ENCODE data around the gene MISP.
A peak's percentile ranks its signal among the peaks of the same experiment; 100 is the strongest.

Gene MISP

DNA sequence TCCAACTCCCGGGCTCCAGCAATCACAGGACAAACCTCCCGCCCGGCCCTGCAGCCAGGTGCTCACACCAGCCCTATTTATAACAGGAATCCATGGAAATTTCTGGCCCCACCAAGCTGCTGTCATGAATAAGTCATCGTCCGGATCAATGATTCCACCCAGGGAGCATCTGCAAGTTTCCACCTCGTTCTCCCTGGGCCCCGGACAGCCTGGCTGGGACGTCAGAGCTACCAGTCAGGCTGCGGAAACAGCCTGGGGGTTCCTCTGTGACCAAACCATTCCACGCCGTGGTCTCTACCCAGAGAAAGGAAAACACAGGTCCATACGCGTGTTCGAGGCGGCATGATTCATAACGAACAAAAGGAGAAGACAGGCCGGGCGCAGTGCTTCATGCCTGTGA lies 25.6 kb downstream of the MISP start:
- DNase-seq (ENCODE audit: low read depth), result no peak

DNA sequence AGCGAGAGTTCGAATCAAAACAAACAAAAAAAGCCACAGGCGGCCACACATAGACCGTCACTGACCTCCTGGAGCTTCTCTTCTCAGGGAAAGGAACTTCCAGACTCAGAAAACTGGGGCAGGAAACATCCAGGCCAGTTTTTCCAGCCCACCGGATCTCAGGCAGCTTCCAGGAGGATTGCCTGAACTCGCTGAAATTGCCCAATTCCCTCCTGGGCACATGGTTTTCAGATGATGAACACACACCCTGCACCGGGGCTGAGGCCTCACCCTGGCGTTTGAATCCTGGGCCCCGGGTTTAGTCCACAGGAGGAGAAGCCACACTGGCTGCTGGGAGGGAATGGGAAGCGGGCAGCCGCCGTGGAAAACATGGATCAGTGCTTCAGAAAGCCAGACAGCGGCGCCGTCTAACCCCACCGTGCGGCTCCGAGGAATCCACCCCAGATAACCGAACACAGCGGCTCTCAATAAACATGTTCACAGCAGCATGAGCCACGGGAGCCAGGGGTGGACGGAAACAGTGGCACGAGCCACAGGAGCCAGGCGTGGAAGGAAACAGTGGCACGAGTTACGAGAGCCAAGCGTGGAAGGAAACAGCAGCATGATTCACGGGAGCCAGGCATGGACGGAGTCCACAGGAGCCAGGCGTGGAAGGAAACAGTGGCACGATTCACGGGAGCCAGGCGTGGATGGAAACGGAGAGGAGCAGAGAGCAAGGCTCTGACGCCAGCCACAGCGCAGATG lies 28.2 kb downstream of the MISP start:
- DNase-seq (ENCODE audit: low read depth), result peak; percentile 60

- no peak for DNase-seq (ENCODE audit: low read depth)
These were observed 30.0 kb downstream of the MISP start for GRCh38 chr19:780935-781334.

- no peak for DNase-seq (ENCODE audit: low read depth)
These were observed 30.9 kb downstream of the MISP start for GRCh38 chr19:781800-782184.

DNA sequence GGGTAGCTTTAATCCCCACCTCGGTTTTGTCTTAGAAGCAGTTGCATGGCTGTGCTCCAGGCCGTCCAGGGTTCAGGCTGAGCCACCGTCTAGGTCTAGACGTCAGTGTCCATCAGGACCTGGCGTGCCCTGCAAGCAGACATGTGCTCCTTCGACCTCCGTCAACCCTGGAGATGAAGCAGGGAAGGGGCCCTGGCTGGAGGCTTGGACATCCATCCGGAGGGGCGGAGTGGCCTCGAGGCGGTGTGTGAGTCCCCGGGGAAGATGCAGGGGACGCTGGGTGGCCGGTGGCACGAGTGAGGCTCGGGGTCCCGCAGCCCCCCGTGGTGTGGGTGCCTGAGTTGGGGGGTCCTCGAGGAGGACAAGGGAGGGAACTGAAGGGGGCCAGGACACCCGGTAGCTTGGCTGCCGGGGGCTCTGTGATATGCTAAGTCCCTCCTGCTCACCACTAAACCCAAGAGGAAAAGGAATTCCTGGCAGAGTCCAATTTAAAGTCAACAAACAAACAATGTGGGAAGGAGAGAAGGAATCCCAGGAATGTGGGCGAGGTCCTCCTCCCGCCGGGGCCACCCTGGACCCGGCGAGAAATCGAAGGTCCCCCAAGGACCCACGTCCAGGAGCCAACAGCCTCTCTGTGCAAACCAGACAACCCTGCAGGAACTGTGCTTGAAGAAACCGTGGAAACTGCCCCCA lies 31.4 kb downstream of the MISP start:
- DNase-seq (ENCODE audit: low read depth), result no peak

DNA sequence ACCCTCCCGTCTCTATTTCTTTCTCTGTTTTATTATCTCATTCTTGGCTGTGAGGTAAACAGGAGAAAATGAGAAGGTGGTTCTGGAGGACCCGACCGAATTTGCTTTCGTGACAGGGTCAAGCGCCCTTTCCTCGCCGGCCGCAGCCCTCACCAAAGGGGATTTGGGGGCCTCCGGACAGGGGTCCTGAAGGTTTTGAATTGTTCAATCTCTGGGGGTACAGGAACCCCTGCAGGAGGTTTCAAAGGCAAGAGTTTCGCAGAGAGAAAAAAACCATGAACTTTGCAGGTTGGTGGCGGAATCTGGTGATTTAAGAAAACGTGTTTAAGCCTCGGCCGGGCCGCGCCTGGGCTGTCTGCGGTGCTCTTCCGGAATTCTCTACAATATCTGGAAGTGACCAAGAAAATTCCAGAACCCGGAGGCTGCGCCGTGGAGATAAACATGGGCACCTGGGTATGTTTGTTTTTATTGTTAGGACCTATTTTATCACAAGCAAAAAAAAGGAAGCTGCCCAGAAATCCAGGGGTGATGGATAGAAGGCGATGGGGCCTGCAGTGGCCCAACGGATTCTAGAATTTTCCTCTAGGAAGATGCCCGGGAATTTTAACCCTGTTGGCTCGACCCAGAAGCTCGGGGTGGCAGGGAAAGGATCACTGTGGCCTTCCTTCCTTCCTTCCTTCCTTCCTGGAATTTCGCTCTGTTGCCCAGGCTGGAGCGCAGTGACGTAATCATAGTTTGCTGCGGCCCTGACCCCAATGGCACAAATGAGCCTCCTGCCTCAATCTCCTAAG lies 32.2 kb downstream of the MISP start:
- DNase-seq (ENCODE audit: low read depth), result no peak

DNA sequence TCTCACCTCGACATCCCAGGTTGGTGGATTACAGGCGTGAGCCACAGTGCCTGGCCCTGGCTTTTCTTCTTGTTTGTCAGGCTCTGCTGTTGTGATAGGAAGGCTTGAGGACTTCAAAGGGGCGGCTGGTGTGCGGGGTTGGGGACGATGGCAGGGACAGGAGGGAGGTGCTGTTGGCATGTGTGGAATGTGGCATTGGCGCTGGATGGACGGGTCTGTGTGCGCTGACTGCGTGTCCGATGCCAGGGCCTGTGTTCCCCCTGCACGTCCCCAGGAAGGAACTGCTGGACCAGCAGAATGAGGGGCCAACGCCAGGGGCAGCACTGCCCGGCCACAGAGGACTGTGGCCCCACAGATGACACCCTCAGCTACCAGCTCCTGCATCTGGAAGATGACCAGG lies 33.6 kb downstream of the MISP start:
- no peak for DNase-seq (ENCODE audit: low read depth)

DNA sequence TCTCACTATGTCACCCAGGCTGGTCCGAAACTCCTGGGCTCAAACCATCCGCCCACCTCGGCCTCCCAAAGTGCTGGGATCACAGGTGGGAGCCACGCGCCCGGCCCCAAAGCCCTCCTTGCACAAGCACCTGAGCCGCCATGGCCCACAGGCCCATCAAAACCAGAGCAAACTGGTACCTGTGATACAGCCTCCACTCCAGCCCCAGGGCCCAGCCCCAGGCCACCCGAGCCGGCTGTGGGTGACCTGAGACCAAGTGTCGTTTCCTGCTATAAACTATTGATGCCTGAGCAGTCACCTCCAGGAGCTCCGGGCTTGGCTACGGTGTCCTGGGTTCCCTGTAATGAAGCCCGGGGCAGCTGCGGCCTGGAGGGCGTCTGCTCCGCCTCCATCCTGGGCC lies 36.6 kb downstream of the MISP start:
- DNase-seq (ENCODE audit: low read depth), result no peak

GRCh38 chr19:788686-788982 lies 37.7 kb downstream of the MISP start:
- DNase-seq (ENCODE audit: low read depth), result no peak

DNA sequence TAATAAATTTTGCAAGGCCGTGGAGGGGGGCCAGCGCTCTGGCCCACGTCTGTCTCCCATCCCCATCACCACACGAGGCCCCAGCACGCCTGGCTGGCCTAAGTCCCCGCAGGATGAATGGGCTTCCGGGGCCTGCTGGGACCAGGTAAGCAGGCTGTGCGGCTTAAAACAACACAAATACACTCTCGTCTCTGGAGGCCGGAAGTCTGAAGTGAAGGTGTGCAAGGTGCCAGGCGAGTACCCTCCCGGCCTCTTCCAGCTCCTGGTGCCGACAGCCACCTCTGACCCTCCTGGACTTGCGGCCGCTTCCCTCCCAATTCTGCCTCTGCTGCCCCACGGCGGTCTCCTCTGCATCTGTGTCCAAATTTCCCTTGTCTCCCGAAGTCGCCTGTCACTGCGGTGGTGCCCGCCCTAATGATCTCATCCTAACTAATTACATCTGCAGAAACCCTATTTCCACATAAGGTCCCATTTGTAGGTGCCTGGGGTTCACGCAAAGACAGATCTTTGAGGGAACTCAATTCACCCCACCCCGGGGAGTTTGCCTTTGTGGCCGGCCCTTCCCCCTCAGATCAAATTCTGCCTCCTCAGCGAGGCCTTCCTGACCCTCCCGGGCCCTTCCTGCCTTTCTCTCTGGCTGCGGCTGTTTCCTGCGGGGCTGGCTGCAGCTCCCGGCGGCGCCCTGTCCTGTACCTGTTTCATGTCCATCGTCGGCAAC lies 38.2 kb downstream of the MISP start:
- no peak for DNase-seq (ENCODE audit: low read depth)

- DNase-seq (ENCODE audit: low read depth), result no peak
These were observed 38.8 kb downstream of the MISP start for GRCh38 chr19:789701-790060.

DNA sequence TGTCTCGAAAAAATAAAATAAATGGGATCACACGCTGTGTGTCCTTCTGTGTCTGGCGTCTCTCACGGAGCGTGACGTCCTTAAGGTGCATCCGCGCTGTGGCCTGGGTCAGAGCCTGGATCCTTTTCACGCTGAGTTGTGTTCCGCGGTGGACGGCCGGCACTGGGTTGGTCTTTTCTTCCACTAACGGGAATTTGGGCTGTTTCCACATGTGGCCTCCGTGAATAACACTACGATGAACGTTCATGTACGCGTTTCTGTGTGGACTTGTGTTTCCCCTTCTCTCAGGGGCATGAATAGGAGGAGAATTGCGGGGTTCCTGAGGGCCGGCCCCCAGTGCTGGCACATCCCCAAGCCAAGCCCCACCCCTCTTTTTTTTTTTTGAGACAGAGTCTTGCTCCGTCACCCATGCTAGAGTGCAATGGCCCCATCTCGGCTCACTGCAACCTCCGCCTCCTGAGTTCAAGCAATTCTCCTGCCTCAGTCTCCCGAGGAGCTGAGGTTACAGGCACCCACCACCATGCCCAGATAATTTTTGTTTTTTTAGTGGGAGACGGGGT lies 40.2 kb downstream of the MISP start:
- DNase-seq (ENCODE audit: low read depth), result no peak

- no peak for DNase-seq (ENCODE audit: low read depth)
These were observed 40.8 kb downstream of the MISP start for GRCh38 chr19:791567-792305.

- no peak for DNase-seq (ENCODE audit: low read depth)
These were observed 41.5 kb downstream of the MISP start for GRCh38 chr19:792306-792885.

- DNase-seq (ENCODE audit: low read depth), result no peak
These were observed 42.9 kb downstream of the MISP start for GRCh38 chr19:793806-794205.

DNA sequence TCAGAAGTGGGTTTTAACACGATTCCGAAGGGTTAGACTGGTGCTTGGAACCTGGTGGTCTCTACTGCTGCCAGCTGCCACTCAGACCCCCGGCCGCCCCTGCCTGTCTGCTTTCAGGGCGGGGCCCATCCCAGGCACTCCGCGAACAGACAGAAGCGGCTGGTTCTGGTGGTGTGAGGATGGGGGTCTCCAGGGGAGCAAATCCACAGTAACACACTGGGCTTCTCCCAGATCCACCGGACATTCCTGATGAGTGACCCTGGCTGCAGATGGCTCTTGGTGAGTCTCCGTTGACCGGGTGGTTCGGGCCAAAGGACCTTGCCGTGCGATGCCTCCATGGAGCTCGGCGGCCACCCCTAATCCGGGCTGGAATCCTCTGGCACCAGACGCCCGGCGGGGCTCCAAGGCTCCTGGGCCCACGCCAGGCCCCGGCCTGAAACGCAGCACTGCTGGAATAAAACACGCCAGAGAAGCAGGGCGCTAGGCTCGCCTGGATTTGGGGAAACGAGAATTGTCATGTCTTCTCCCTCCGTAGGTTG lies 44.2 kb downstream of the MISP start:
- no peak for DNase-seq (ENCODE audit: low read depth)

GRCh38 chr19:795691-796581 lies 45.0 kb downstream of the MISP start:
- DNase-seq (ENCODE audit: low read depth), result no peak

- DNase-seq (ENCODE audit: low read depth), result peak; percentile 100
These were observed 46.0 kb downstream of the MISP start, which contains the start of gene PTBP1 for GRCh38 chr19:796692-797527. TSS of gene PTBP1 (plus strand) at chr19:797452. CDS start at chr19:797498, 46 bp downstream.

Measured in non-pigmented ciliary epithelial cell (primary cell).